Stimulated activated CD8-positive, alpha-beta memory T cell treated with anti-CD3 and anti-CD28 coated beads, Interleukin-2, amount 100 ng/mL, for 48 hours (primary cell): ENCODE measurements around the gene TEX261.

Source experiments
- DNase-seq, 2 donors: peaks; one replicate each; pipeline ENCODE4 v3.0.0-alpha.2; 2020; ENCODE audit warnings: low read depth in 2 of 2

TEX261 gene

DNA sequence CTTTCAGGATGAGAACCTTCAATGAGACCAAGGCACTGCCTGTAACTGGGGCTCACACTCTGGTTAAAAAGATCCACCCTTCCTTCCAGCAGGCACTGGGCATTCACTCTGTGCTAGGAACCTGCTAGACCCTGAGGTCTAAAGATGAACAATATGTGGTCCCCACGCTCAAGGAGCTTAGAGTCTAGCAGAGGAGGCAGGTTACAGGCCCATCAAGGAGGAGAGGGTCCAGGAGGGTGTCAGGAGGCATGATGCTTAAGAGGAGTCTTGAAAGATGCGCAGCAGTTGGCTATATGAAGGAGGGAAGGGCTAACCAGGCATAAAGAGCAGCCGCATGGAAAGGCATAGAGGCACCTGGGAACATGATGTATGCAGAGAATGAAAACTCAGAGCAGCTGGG, 11.7 kb downstream of the TEX261 start:
- no peak for DNase-seq

DNA sequence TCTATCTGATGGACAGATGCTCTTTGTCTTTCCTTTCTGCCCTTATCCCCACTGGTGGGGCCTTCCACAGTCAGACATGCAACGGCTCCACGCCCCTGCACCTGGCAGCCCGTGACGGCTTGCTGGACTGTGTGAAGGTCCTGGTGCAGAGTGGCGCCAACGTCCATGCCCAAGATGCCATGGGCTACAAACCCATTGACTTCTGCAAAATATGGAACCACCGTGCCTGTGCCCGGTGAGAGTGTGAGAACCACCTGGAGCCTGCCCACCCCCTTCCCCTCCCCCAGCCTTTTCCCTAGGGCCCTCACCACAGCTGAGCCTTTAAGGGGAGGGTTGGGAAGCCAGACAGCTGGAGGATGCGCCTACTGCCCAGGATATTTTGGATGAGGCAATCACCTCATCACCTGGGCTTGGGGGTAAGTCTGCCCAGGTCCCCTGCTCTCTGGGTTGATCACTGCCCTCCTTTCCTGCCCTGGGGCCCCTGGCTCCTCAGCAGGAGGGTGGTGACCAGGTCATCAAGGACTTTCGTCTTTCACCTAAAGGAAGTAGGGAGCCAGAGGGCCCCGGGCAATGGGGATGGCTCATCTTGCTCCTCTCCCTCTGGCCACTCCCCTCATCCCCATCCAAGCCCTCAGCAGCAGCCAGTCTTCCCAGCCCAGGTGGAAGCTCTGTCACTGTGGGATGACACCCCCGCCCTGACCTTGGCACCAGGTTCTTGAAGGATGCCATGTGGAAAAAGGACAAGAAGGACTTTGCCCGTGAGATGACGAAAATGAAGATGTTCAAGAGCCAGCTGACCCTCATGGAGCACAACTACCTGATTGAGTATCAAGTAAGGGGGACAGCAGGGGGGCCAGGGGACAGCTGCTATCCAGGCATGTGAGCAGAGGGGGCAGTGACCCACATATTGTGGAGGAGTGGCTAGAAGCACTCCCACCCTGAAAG, 12.5 kb downstream of the TEX261 start:
- no peak for DNase-seq

DNA sequence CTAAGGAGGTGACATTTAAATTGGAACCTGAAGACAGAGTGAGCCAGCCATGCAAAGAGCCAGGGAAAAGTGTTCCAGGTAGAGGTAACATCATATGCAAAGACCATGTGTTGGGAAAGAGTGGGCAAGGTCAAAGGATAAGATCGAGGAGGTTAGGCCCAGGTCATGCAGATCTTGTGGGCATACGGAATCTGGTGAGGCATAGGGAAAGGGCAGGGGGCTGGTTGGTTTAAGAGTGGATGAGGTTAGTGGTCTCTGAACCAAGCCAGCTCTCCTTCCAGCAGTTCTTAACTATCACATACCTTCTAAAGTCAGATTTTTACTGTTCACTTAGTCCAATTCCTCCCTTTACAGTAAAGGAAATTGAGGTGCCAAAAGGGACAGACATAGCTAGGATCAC, 13.3 kb downstream of the TEX261 start:
- no peak for DNase-seq

DNA sequence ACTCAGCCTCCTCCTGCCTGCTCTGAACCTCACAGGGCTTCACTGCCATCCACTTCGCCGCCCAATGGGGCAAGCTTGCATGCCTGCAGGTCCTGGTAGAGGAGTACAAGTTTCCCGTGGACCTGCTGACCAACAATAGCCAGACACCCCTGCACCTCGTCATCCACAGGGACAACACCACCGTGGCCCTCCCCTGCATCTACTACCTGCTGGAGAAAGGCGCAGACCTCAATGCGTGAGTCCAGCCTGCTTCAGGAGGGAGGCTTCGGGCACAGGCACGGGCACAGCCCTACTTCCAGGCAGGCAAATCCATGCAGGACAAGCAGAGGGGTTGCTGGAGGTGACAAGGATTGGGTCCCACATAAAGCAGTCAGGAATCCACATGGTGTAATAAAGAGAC, 15.0 kb downstream of the TEX261 start:
- DNase-seq: no peak

DNA sequence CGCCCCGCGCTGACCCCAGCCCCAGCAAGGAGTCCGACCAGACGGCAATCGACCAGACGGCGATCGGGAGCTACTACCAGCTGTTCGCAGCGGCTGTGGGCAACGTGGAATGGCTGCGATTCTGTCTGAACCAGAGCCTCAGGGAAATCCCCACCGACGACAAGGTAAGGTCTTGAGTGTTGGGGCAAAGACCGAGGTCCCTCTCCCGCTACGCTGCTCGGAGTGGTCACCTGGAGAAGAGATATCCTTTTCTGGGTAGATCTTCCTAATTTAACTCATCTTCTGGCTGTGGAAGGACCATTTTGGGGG, 15.5 kb downstream of the TEX261 start:
- no peak for DNase-seq

DNA sequence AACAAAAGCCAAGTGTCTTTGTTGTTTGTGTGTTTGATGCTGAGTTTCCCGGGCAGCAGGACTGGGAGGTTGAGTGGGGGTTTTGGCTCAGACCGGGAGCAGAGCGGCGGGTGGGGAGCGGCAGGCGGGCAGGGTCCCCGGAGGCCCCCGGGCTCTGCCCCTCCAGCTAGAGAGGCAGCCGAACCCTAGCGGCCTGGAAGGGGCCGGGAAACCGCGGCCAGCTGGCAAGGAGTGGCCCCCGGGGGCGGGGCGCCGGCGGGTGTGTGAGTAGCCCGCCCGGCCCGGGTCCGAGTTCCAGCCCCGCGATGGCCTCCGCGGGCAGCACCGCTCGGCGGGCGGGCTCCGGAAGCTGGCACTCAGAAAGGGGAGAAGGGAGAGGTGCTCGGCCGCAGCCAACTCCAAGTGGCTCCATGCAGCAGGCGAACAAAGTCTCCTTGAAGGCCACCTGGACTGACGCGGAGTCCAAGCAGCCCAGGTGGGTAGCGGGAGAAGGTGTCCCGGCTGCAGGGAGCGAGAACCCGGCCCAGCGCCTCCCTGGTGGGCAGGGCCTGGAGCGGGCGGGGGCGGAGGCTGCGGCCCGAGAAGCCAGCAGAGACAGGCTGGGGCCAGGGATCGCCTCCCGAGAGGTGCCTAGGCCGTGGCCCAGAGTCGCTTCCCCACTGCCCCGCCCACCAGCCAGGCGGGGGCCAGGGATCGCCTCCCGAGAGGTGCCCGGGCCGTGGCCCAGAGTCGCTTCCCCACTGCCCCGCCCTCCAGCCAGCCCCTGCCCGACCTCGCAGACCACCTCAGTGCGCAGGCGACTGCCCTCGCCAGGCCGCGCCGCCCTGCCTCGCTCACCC, 16.1 kb downstream of the TEX261 start, which contains the start of gene ANKRD53:
ANKRD53 (plus strand) TSS at position 290 of the 839 bp plus-strand sequence; CDS start at position 306, 16 bp downstream.
- no peak for DNase-seq

DNA sequence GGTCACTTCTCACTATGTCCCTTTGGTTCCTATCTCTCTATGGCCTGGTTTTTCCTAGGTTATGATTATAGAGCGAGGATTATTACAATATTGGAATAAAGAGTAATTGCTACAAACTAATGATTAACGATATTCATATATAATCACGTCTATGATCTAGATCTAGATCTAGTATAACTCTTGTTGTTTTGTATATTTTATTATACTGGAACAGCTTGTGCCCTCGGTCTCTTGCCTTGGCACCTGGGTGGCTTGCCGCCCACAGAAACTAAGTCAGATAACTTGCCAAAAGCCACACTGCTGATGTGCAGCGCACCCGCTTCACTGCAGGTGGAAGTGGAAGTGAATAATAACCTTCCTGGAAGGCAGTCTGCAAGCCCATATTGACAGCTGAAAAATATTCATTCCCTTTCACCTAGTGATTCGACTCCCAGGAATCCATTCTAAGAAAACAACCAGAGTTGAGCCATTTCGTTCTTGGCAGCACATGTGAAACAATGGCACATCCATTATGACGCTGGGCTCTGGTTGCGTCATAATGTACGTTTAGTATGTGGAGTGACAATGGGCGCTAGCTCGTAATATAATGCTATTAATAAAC, 17.0 kb downstream of the TEX261 start:
- DNase-seq: no peak

DNA sequence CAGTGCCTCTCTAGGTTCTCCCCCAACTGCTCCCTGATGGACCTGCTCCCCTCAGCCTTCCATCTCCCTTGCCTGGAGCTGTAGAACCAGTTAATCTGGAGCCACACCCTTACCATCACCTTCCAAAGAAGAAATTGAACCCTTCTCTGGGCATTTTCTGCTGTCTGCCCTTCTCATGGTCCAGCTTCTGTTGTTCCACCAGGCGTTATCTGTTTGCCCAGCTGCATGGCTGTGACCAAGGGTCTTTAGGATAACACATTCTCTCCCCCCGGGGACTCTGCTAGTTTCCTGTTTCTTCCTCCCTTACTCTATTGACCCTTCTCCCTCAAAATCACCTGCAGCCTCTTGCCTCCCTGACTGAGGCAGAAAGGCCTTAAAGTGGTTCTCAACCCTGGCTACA, 19.4 kb downstream of the TEX261 start:
- DNase-seq: no peak

DNA sequence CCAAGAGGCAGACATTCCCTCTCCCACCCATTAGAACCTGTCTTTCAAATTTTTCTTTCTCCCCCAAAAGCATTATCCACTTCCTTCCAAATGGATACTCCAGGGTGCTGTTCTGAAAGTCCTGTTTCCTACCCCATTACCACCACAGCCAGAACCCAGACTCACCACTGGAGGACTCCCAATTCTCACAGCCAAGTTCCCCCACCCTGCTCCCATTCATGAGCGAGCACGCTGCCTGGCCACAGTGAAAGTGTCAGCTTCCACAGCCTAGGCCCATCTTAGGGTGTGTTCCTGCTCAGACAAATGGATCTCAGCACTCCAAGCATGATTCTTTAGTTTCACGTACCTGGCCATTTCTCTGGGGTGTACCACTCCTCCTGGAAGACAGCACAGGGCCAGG, 20.1 kb downstream of the TEX261 start:
- no peak for DNase-seq

DNA sequence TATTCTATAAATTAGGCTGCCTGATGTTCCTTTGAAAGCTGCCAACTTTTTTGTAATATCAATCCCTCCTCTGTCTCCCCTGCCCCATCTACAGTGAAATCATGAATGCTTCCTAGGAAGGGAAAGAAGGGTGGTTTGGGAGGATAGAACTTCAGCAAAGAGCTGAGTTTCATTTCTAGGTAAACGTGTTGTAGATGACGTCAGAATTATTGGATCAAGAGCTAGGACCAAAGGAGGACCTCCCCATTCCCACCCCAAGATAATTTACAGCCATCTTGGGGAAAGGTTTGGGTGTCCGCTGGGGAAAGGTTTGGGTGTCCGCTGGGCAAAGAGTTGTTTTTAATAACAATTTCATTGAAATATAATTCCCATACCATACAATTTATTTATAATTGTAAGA, 27.5 kb downstream of the TEX261 start:
- no peak for DNase-seq

DNA sequence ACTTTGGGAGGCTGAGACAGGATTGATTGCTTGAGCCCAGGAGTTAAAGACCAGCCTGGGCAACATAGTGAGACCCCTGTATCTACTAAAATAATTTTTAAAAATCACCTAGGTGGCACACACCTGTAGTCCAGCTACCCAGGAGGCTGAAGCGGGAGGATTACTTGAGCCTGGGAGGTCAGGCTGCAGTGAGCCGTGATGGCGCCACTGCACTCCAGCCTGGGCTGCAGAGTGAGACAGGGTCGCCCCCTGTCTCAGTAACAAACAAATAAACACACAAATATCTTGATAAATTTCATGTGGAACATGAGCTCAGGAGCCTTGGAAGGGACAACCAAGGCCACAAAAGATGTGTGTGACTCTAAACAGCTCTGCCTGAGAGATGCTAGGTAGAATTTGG, 28.0 kb downstream of the TEX261 start:
- no peak for DNase-seq

DNA sequence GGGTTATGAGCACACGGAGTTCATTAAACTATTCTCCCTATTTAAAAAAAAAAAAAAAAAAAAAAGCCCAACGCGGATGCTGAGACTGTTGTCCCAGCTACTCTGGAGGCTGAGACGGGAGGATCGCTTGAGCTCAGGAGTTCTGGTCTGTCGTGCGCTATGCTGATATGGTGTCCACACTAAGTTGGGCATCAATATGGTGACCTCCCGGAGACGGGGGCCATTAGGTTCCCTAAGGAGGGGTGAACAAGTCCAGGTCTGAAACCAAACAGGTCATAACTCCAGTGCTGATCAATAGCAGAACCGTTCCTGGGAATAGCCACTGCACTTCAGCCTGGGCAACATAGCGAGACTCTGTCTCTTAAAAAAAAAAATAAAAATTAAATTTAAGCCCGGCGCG, 29.2 kb downstream of the TEX261 start:
- no peak for DNase-seq

DNA sequence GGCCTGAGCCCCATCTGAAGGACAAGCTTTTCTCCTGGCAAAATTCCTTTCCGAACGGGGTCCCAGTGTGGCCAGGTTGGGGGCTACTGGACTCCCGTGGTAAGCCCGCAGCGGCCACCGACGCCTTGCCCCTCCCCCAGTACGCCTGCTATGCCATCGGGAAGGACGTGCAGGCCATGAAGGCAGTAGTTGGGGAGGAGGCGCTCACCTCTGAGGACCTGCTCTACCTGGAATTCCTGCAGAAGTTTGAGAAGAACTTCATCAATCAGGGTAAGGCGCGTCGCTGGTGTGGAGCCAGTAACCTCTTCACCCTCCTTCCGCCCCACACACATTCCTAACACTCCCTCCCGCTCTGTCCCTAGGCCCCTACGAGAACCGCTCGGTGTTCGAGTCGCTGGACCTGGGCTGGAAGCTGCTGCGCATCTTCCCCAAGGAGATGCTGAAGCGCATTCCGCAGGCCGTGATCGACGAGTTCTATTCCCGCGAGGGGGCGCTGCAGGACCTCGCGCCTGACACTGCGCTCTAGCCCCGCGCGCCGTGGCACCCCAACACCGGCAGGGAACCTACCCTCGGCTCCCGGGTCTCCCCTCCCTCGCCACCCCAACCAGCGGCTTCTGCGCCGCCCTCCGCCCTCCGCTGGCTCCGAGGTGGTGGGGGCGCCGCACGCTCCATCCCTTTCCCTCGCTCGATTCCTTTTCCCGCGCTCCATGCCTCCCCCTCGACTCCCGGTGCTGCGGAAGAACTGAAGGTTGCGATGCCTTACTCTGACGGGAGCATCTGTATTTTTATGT, 29.9 kb downstream of the TEX261 start:
- peak; percentile 72 to 73 for DNase-seq

DNA sequence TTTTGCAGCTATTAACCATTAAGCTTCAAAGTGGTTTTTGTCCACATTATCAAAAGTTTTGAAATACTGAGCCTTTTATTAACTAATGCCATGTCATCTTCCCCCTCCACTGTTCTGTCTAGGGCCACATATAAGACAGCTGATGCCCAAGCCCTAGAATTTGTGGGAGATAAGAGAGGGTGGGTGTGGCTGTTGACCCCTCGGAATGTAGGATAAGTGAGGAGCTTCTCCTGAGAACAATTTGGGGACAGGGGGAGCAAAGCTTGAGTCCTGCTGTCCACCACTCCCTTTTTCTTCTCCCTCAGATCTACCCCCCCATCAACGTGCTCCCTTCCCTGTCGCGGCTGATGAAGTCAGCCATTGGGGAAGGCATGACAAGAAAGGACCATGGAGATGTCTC, 30.5 kb downstream of the TEX261 start:
- DNase-seq: no peak

DNA sequence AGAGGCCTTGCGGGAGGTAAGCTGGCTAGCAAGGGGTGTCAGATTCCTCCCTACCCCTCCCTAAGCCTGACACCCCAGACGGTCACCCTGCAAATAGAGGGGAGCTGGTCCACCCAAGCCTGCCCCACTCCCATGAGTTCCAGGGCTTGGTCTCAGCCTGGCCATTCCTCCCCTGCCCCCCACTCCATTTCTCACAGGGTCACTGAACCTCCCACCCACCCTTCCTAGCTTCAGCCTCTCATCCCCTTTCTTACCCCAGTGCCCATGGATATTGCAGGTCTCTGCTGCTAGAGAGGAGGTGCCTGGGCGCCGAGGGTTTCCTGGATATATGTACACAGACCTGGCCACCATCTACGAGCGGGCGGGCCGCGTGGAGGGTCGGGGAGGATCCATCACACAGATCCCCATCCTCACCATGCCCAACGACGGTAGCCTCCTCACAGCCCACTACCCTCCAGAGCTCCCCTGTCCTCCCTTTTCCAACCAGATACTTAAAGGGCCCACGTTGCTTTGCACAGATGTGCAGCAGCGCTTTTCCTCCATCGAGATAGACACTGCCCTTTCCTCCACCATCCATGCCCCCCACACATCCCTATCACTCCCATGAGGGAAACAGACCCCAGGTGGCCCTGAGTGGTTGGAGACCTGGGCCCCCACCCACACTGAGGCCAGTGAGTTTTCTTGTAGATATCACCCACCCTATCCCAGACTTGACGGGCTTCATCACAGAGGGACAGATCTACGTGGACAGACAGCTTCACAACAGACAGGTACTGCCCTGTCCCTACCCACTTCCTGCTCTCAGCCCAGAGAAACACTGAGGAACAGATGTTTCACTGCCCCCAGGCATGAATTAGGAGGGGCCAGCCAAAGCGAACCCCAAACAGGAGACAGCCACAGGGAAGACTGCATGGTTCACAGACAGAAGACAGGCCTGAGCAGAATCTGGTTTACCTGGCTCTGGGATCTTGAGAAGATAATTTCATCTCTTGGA, 31.5 kb downstream of the TEX261 start:
- no peak for DNase-seq

DNA sequence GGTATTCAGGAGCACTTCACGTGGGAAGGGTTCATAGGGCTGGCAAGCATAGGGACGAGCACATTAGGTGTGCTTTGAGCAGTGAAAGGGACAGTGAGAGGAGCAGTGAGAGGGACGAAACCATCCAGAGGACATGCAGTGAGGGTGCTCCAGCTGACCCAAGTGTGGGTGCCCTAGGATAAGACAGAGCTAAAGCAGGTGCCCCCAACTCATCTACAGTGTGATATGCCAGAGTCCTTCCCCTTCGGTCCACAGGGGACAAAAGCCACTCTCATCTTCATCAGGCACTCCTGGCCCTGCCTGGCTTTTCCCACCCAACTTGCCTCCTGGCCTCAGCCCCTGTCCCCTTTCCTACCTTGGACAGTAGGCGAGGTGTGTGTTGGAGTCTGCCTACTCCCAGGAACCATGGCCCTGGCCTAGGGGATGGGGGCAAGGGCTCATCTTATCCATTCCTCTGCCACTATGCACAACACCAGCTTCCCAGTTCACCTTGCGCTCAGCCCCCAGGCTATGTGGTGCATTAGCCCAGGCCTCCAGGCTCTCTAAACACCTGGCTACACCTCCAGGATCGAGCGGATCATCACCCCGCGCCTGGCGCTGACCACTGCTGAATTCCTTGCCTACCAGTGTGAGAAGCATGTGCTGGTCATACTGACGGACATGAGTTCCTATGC, 32.3 kb downstream of the TEX261 start:
- no peak for DNase-seq

DNA sequence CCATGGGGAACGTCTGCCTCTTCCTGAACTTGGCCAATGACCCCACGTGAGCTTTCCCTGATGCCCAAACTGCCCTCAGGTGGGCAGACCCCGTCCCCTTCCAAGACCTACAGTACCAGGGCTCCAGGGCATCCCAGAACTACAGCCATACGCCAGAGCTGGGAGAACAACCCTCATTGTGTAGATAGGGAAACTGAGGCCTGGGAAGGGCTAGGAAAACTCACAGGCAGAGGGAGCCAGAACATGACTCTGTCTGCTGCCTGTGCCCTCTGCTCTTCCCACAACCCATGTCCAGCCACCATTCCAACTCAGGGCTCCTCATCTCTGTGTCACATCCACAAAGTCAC, 33.1 kb downstream of the TEX261 start:
- no peak for DNase-seq

DNA sequence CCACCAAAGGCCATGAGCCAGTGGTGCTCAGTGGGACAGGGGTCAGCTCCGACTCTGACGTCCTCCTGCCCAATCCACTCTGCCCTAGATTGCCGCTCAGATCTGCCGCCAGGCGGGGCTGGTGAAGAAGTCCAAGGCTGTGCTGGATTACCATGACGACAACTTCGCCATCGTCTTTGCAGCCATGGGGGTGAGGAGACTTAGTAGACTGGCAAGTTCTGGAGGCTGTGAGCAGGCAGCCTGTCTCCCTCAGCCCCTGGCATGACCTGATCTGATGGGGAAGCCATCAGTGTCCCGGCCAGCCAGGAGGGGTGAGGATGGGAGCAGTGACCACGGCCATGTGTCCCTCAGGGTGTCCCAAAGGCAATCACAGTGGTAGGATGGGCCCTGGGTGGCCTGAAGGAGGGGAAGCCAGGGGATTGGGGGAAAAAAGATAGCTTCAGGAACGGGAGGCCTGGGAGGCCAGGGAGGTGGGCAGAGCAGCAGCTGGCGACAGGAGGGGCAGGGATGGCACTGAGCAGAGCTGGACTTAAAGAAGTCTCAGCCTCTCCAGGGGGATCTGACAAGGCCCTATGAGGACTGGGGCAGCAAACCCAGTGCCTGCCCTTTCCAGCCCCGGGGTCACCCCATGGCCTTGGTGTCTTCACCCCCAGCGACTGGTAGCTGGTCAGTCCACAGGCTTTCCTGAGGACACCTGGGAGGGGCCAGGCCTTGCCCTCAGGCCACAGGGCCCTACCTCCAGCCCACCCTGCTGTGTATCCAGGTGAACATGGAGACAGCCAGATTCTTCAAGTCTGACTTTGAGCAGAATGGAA, 33.6 kb downstream of the TEX261 start:
- DNase-seq: no peak
